K562 (cell line): ENCODE results near the gene ZNF546. TPM values are rescaled to one million over a fixed set of nuclear protein-coding genes. Genes with fewer than 3 reads are reported as not detected.

Experiments
- CC2D1A ChIP-seq: fragments of 450-650 bp; IDR thresholded peaks from 2 replicates; pipeline ENCODE4 v1.6.1; 2017; ENCODE audit warnings: mild to moderate bottlenecking
- COPS2 ChIP-seq: fragments of 450-650 bp; conservative IDR thresholded peaks from 2 replicates; pipeline ENCODE4 v1.6.1; 2016; ENCODE audit warnings: mild to moderate bottlenecking, moderate library complexity
- CREM ChIP-seq: IDR thresholded peaks from 2 replicates; pipeline ENCODE4 v1.6.1; 2014; ENCODE audit warnings: antibody characterized with exemption, low read depth
- DEAF1 ChIP-seq: fragments of 450-650 bp; formaldehyde crosslinking; IDR thresholded peaks from 2 replicates; pipeline ENCODE4 v1.4.0; 2020; ENCODE audit warnings: mild to moderate bottlenecking, moderate library complexity
- E2F5 ChIP-seq: sonication (generic); formaldehyde crosslinking; IDR thresholded peaks from 2 replicates; pipeline ENCODE4 v1.8.0; 2022; ENCODE audit warnings: mild to moderate bottlenecking, missing genetic modification reagents
- ETS2 ChIP-seq: IDR thresholded peaks from 2 replicates; pipeline ENCODE4 v1.6.1; 2016; ENCODE audit warnings: borderline replicate concordance, missing genetic modification characterization, mild to moderate bottlenecking, moderate library complexity, missing compliant biosample characterization; ENCODE audit not compliant: poor library complexity, severe bottlenecking
- HCFC1 ChIP-seq: IDR thresholded peaks from 2 replicates; pipeline ENCODE4 v1.6.1; 2012; ENCODE audit warnings: low read depth, low read length, improper control_type of control experiment
- HLTF ChIP-seq: fragments of 450-650 bp; IDR thresholded peaks from 2 replicates; pipeline ENCODE4 v1.6.1; 2016
- KLF6 ChIP-seq: fragments of 250-450 bp; sonication (Bioruptor Pico); IDR thresholded peaks from 2 replicates; pipeline ENCODE4 v1.4.0; 2020; ENCODE audit warnings: mild to moderate bottlenecking, moderate library complexity, borderline replicate concordance
- MBD2 ChIP-seq: sonication (generic); IDR thresholded peaks from 2 replicates; pipeline ENCODE4 v1.6.1; 2016; ENCODE audit warnings: low read depth, borderline replicate concordance
- MYC ChIP-seq, 2 experiments: fragments of 250-450 bp in 1 of 2; sonication (Bioruptor Pico) in 1 of 2; IDR thresholded peaks; 2 replicates each; pipeline versions ENCODE4 v1.5.1 to v1.6.1; 2012 to 2021; ENCODE audit warnings: low read depth in 2 of 2, borderline replicate concordance in 1 of 2, improper control_type of control experiment in 1 of 2, low read length in 1 of 2, mild to moderate bottlenecking in 1 of 2, moderate library complexity in 1 of 2
- NFIC ChIP-seq: fragments of 450-650 bp; IDR thresholded peaks from 2 replicates; pipeline ENCODE4 v1.6.1; 2017; ENCODE audit warnings: mild to moderate bottlenecking, inconsistent platforms
- NR0B1 ChIP-seq: fragments of 450-650 bp; IDR thresholded peaks from one replicate; pipeline ENCODE4 v1.6.1; 2018; ENCODE audit warnings: mild to moderate bottlenecking, moderate library complexity; ENCODE audit not compliant: partially characterized antibody
- RBFOX2 ChIP-seq: fragments of 200-400 bp; formaldehyde crosslinking; IDR thresholded peaks from 2 replicates; pipeline ENCODE4 v1.6.1; 2017; ENCODE audit warnings: low read depth, mild to moderate bottlenecking, low read length, moderate library complexity
- THRA ChIP-seq: fragments of 450-650 bp; IDR thresholded peaks from 2 replicates; pipeline ENCODE4 v1.6.1; 2017; ENCODE audit warnings: mild to moderate bottlenecking, moderate library complexity
- UBTF ChIP-seq, 2 experiments: IDR thresholded peaks; 2 replicates each; pipeline ENCODE4 v1.6.1; 2012; ENCODE audit warnings: improper control_type of control experiment in 2 of 2, low read depth in 2 of 2, low read length in 2 of 2, borderline replicate concordance in 1 of 2
- ZBTB12 ChIP-seq: fragments of 250-450 bp; sonication (Bioruptor Pico); IDR thresholded peaks from 2 replicates; pipeline ENCODE4 v1.4.0; 2020
- ZNF830 ChIP-seq: fragments of 250-450 bp; sonication (Bioruptor Pico); IDR thresholded peaks from 2 replicates; pipeline ENCODE4 v1.5.0; 2021; ENCODE audit warnings: mild to moderate bottlenecking
- polyA plus RNA-seq, 8 experiments: library from polyadenylated mRNA; depleted of rRNA in 4 of 8; stranded (reverse) in 5 of 8; unstranded in 3 of 8; fragments of >200 nt; fragmentation: Nextera tagmentation in 2 of 8; fragmentation: Illumina TruSeq in 1 of 8; extraction: Ambion mirVana in 2 of 8; extraction: Trizol in 1 of 8; gene quantifications; 2 replicates each; pipeline versions ENCODE4 v1.2.1 to v1.2.3, GENCODE V29; 2011 to 2014; ENCODE audit warnings: inconsistent platforms in 1 of 8, missing spikeins in 1 of 8
- total RNA-seq, 7 experiments: library from RNA; depleted of rRNA in 6 of 7; stranded (reverse); fragments of >200 nt in 6 of 7; fragmentation: Illumina TruSeq in 2 of 7; extraction: Trizol in 2 of 7; gene quantifications; 2 replicates each; pipeline versions ENCODE4 v1.2.1 to v1.2.3, GENCODE V29; 2011 to 2021; ENCODE audit warnings: low replicate concordance in 1 of 7

Gene ZNF546
- total and polyA plus RNA-seq, 9 of the 15 experiments (the other 6 are each of a cell fraction or from before 2014, with no cell fraction given) = 0.73 to 5.1 (median 2.2) TPM

GRCh38 chr19:39970675-39971379, 26.0 kb upstream of the ZNF546 start, which contains the start of gene PSMC4 (continued):
- TF ChIP-seq E2F5 = peak; percentile 46; the same call in 1 of the 2 replicates
- TF ChIP-seq NR0B1 = no peak
- no peak for TF ChIP-seq THRA
- peak; percentile 57 for TF ChIP-seq DEAF1 (CRISPR knock-in tag)
- TF ChIP-seq HCFC1 = peak; percentile 97
- TF ChIP-seq ZBTB12 (CRISPR knock-in tag) = peak; percentile 86
- peak; percentile 68; the same call in 1 of the 2 replicates for TF ChIP-seq MBD2
- TF ChIP-seq ZNF830 (CRISPR knock-in tag) = no peak
- TF ChIP-seq MYC (IDR thresholded peaks at IDR 0.05; ENCODE audit: low read depth, low read length) = peak; percentile 92
- TF ChIP-seq MYC (CRISPR knock-in tag; IDR thresholded peaks at IDR 0.05; ENCODE audit: borderline replicate concordance, low read depth) = peak; percentile 93
- no peak for TF ChIP-seq COPS2
- TF ChIP-seq KLF6 (CRISPR knock-in tag) = no peak
- TF ChIP-seq CREM = peak; percentile 96
- no peak for TF ChIP-seq HLTF
- TF ChIP-seq RBFOX2 = peak; percentile 98
- peak in 1 of 2 experiments; percentile 54; a peak in 1 of 4 replicates for TF ChIP-seq UBTF (IDR thresholded peaks at IDR 0.05; ENCODE audit: borderline replicate concordance in 1 of 2, low read depth in 2 of 2, low read length in 2 of 2)
- no peak for TF ChIP-seq ETS2 (tag)
- TF ChIP-seq NFIC = peak; percentile 81
- TF ChIP-seq CC2D1A = no peak
